ENCODE results near the gene IQSEC1.

The IQSEC1 gene

DNA sequence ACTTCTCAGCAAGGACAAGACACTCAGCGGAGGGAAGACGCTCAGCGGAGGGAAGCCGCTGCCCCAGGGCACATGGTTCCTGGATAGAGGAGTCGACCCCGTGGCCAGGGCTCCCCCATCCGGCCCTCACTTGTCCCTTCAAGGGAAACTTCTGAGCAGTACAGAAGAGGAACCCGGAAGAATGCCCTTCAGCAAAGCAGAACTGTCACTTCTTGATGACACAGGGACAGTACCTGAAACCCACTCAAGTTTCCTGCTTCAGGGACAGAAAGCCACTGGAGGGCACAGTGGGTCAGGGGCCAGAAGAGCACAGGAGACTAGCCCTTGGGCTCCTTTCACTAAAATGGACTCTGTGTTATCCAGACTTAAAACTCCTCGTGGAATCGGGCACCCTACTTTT lies 134.1 kb downstream of the IQSEC1 start:
- Histone ChIP-seq H2AFZ (ENCODE audit: low read length) (no peak overlapping the region), H3K9ac (ENCODE audit: low read depth, low read length, poor library complexity) (no peak overlapping the region), H2BK12ac (ENCODE audit: low read length) (no peak overlapping the region), H3K4ac (ENCODE audit: low read length) (no peak overlapping the region), H3K27me3 (ENCODE audit: control insufficient read depth in 3 of 3, insufficient read depth in 3 of 3, low read depth in 1 of 3, low read length in 3 of 3) (no peaks in the 10 kb centered on the region), H3K18ac (ENCODE audit: low read length) (no peak overlapping the region), H2BK5ac (ENCODE audit: low read length) (no peak overlapping the region), H3K4me2 (ENCODE audit: insufficient read depth, low read length, poor library complexity, severe bottlenecking) (no peak overlapping the region), H2AK5ac (ENCODE audit: low read depth, low read length) (no peak overlapping the region), H3K4me3 (ENCODE audit: low read length in 2 of 2) (no peak overlapping the region), H2BK120ac (ENCODE audit: low read depth, low read length) (no peak overlapping the region), H3K14ac (ENCODE audit: low read length) (no peak overlapping the region), H2BK15ac (ENCODE audit: low read length) (no peak overlapping the region), H4K91ac (ENCODE audit: low read depth, low read length, poor library complexity) (no peak overlapping the region), H3K23ac (ENCODE audit: low read depth, low read length, poor library complexity) (no peak overlapping the region), H3K9me3 (replicated peaks in 1 of 2; ENCODE audit: control insufficient read depth in 2 of 2, insufficient read depth in 1 of 2, low read depth in 1 of 2, low read length in 2 of 2) (peaks cover 0 to 2% of the 10 kb centered on the region in 2 donors), H3K4me1 (ENCODE audit: control insufficient read depth in 2 of 2, insufficient read depth in 1 of 2, low read depth in 1 of 2, low read length in 2 of 2) (peaks cover 3% of the 10 kb centered on the region in 2 donors), H3K36me3 (replicated peaks in 1 of 2; ENCODE audit: control insufficient read depth in 2 of 2, insufficient read depth in 2 of 2, low read length in 2 of 2) (peaks cover 32 to 76% of the 10 kb centered on the region in 2 donors), H3K27ac (replicated peaks; ENCODE audit: low read length) (no peak overlapping the region), H3K79me1 (ENCODE audit: low read depth, low read length) (peaks cover 12% of the 10 kb centered on the region), H4K8ac (ENCODE audit: low read depth, low read length) (no peak overlapping the region)
- WGBS, 2 donors (ENCODE audit: extremely low coverage in 2 of 2, insufficient read length in 2 of 2, insufficient replicate concordance in 1 of 2), result no CpG with 5 or more reads among the region's 10 CpGs
- no peak for DNase-seq (ENCODE audit: low spot score)

DNA sequence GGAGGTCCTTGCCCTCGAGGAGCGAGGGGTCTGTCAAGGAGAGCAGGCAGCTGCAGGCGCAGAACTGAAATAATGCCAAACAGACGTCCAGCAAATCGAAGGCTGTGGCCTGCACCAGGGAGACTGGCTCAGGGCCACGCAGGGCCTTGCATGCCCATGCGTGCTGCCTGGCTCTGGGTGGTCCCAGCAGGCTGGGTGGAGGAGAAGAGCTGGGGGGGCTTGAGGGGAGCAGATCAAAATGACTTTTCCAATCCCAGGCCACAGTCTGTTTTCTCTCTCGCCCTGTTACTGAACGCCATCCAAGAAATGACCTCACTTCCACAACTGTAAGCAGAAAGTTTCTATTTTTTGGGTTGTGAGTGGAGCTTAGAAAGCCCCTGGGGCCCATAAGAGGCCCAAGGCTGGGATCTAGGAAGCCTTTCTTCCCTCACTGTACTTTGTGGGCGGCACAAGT lies 134.9 kb downstream of the IQSEC1 start:
- Histone ChIP-seq H3K4me1 (ENCODE audit: control insufficient read depth in 2 of 2, insufficient read depth in 1 of 2, low read depth in 1 of 2, low read length in 2 of 2) (no peaks in the 10 kb centered on the region), H3K14ac (ENCODE audit: low read length) (no peak overlapping the region), H2BK15ac (ENCODE audit: low read length) (no peak overlapping the region), H3K27ac (replicated peaks; ENCODE audit: low read length) (no peak overlapping the region), H3K9ac (ENCODE audit: low read depth, low read length, poor library complexity) (no peak overlapping the region), H3K4ac (ENCODE audit: low read length) (no peak overlapping the region), H3K9me3 (replicated peaks in 1 of 2; ENCODE audit: control insufficient read depth in 2 of 2, insufficient read depth in 1 of 2, low read depth in 1 of 2, low read length in 2 of 2) (peaks cover 0 to 2% of the 10 kb centered on the region in 2 donors), H3K36me3 (replicated peaks in 1 of 2; ENCODE audit: control insufficient read depth in 2 of 2, insufficient read depth in 2 of 2, low read length in 2 of 2) (peaks cover 34 to 84% of the 10 kb centered on the region in 2 donors), H4K91ac (ENCODE audit: low read depth, low read length, poor library complexity) (no peak overlapping the region), H3K4me2 (ENCODE audit: insufficient read depth, low read length, poor library complexity, severe bottlenecking) (no peak overlapping the region), H2AK5ac (ENCODE audit: low read depth, low read length) (no peak overlapping the region), H4K8ac (ENCODE audit: low read depth, low read length) (no peak overlapping the region), H3K4me3 (ENCODE audit: low read length in 2 of 2) (no peak overlapping the region), H2BK12ac (ENCODE audit: low read length) (no peak overlapping the region), H3K18ac (ENCODE audit: low read length) (no peak overlapping the region), H3K79me1 (ENCODE audit: low read depth, low read length) (peaks cover 13% of the 10 kb centered on the region), H2BK120ac (ENCODE audit: low read depth, low read length) (no peak overlapping the region), H2AFZ (ENCODE audit: low read length) (no peak overlapping the region), H2BK5ac (ENCODE audit: low read length) (peak overlapping the region; percentile 44), H3K23ac (ENCODE audit: low read depth, low read length, poor library complexity) (peak overlapping the region; percentile 57), H3K27me3 (ENCODE audit: control insufficient read depth in 3 of 3, insufficient read depth in 3 of 3, low read depth in 1 of 3, low read length in 3 of 3) (no peaks in the 10 kb centered on the region)
- no peak for DNase-seq (ENCODE audit: low spot score)
- no CpG with 5 or more reads among the region's 10 CpGs for WGBS, 2 donors (ENCODE audit: extremely low coverage in 2 of 2, insufficient read length in 2 of 2, insufficient replicate concordance in 1 of 2)

GRCh38 chr3:12935861-12936830 lies 137.1 kb downstream of the IQSEC1 start:
- Histone ChIP-seq H3K4ac (ENCODE audit: low read length) (no peak overlapping the region), H3K27me3 (ENCODE audit: control insufficient read depth in 3 of 3, insufficient read depth in 3 of 3, low read depth in 1 of 3, low read length in 3 of 3) (no peaks in the 10 kb centered on the region), H2BK120ac (ENCODE audit: low read depth, low read length) (no peak overlapping the region), H2BK15ac (ENCODE audit: low read length) (no peak overlapping the region), H3K4me3 (ENCODE audit: low read length in 2 of 2) (no peak overlapping the region), H4K8ac (ENCODE audit: low read depth, low read length) (no peak overlapping the region), H3K9me3 (replicated peaks in 1 of 2; ENCODE audit: control insufficient read depth in 2 of 2, insufficient read depth in 1 of 2, low read depth in 1 of 2, low read length in 2 of 2) (no peaks in the 10 kb centered on the region), H3K27ac (replicated peaks; ENCODE audit: low read length) (no peak overlapping the region), H4K91ac (ENCODE audit: low read depth, low read length, poor library complexity) (no peak overlapping the region), H3K23ac (ENCODE audit: low read depth, low read length, poor library complexity) (peak overlapping the region; percentile 37), H3K18ac (ENCODE audit: low read length) (no peak overlapping the region), H2BK5ac (ENCODE audit: low read length) (peak overlapping the region; percentile 48), H3K36me3 (replicated peaks in 1 of 2; ENCODE audit: control insufficient read depth in 2 of 2, insufficient read depth in 2 of 2, low read length in 2 of 2) (peaks cover 36 to 84% of the 10 kb centered on the region in 2 donors), H3K9ac (ENCODE audit: low read depth, low read length, poor library complexity) (peak overlapping the region; percentile 67), H2AFZ (ENCODE audit: low read length) (no peak overlapping the region), H2BK12ac (ENCODE audit: low read length) (no peak overlapping the region), H2AK5ac (ENCODE audit: low read depth, low read length) (peak overlapping the region; percentile 13), H3K79me1 (ENCODE audit: low read depth, low read length) (peaks cover 22% of the 10 kb centered on the region), H3K4me1 (ENCODE audit: control insufficient read depth in 2 of 2, insufficient read depth in 1 of 2, low read depth in 1 of 2, low read length in 2 of 2) (no peaks in the 10 kb centered on the region), H3K14ac (ENCODE audit: low read length) (no peak overlapping the region), H3K4me2 (ENCODE audit: insufficient read depth, low read length, poor library complexity, severe bottlenecking) (no peak overlapping the region)
- no CpG with 5 or more reads among the region's 67 CpGs for WGBS, 2 donors (ENCODE audit: extremely low coverage in 2 of 2, insufficient read length in 2 of 2, insufficient replicate concordance in 1 of 2)
- no peak for DNase-seq (ENCODE audit: low spot score)
